Right lobe of liver (tissue), 4 donors: ENCODE results near the gene SH3BP2.

Experiments
- POLR2A ChIP-seq: fragments of 450-650 bp; IDR thresholded peaks from one replicate; pipeline ENCODE4 v1.6.1; 2017; ENCODE audit warnings: antibody characterized with exemption, mild to moderate bottlenecking
- TF ChIP-seq, protein P1 (sequence below), 4 donors: fragments of 200-600 bp in 3 of 4; fragments of 450-650 bp in 1 of 4; IDR thresholded peaks; one replicate each; pipeline versions ENCODE4 v1.5.1 to v1.8.0; 2016 to 2022; ENCODE audit warnings: antibody characterized with exemption in 4 of 4, mild to moderate bottlenecking in 2 of 4
- donor health status: DM: no; HTN: no; CAD: no.
- donor health status: DM: no; HTN: no; CAD: no.
- donor health status: DM: no; HTN: yes; CAD: no.

DNA sequence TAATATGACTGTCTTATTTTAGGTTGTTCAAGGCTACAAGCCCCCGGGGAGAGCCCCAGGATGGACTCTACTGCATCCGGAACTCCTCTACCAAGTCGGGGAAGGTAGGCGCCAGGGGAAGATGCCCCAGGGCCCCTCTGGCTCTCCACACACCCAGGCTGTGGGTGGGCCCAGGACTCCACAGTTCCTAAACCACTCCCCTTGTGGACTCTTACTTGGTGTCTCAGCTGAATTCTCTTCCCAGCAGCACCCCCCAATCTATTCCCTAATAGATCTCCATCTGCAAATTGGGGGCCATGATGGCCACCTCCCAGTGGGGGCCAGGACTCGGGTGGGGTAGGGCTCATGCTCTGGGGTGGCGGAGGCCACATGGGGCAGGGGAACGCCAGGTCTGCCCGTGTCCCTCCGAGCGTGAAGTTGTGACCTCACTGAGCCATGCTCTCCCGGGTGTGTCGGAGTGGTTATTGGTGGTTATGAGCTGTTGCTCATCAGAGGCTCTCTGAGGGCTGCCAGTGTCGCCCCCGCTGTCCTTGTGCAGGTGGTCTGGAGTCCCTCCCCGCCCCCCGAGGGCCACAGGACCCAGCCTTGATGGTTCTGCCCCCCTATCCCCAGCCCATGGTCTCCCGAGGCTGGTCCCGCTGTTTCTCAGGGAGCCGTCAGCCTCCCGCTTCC is 39.6 kb downstream of the SH3BP2 start:
- no peak for TF ChIP-seq POLR2A
- TF ChIP-seq, protein P1, sequence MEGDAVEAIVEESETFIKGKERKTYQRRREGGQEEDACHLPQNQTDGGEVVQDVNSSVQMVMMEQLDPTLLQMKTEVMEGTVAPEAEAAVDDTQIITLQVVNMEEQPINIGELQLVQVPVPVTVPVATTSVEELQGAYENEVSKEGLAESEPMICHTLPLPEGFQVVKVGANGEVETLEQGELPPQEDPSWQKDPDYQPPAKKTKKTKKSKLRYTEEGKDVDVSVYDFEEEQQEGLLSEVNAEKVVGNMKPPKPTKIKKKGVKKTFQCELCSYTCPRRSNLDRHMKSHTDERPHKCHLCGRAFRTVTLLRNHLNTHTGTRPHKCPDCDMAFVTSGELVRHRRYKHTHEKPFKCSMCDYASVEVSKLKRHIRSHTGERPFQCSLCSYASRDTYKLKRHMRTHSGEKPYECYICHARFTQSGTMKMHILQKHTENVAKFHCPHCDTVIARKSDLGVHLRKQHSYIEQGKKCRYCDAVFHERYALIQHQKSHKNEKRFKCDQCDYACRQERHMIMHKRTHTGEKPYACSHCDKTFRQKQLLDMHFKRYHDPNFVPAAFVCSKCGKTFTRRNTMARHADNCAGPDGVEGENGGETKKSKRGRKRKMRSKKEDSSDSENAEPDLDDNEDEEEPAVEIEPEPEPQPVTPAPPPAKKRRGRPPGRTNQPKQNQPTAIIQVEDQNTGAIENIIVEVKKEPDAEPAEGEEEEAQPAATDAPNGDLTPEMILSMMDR (IDR thresholded peaks at IDR 0.05), result no peak
